HepG2 (cell line): ENCODE measurements around the gene MC1R.

Source experiments
- ATF6 ChIP-seq: sonication (generic); formaldehyde crosslinking; conservative IDR thresholded peaks from 2 replicates; pipeline ENCODE4 v1.4.0; 2020; ENCODE audit warnings: missing genetic modification reagents
- MXI1 ChIP-seq: IDR thresholded peaks from 3 replicates; pipeline ENCODE4 v1.6.1; 2012; ENCODE audit warnings: low read depth, low read length, inconsistent platforms, borderline replicate concordance
- NAIF1 ChIP-seq: sonication (generic); formaldehyde crosslinking; IDR thresholded peaks from 2 replicates; pipeline ENCODE4 v1.5.0; 2020; ENCODE audit warnings: mild to moderate bottlenecking, missing genetic modification reagents, borderline replicate concordance
- POLR2A ChIP-seq, 2 experiments: IDR thresholded peaks; 2 replicates each; pipeline ENCODE4 v1.6.1; 2011; ENCODE audit warnings: low read depth in 2 of 2, low read length in 2 of 2, mild to moderate bottlenecking in 1 of 2, moderate library complexity in 1 of 2; ENCODE audit not compliant: insufficient read depth in 1 of 2
- POLR2AphosphoS5 ChIP-seq: IDR thresholded peaks from 2 replicates; pipeline ENCODE4 v1.6.1; 2012; ENCODE audit warnings: low read depth, low read length
- ZNF160 ChIP-seq: sonication (generic); formaldehyde crosslinking; IDR thresholded peaks from 2 replicates; pipeline ENCODE4 v1.8.0; 2022; ENCODE audit warnings: mild to moderate bottlenecking, inconsistent platforms, missing genetic modification reagents
- ZNF282 ChIP-seq: fragments of 450-650 bp; IDR thresholded peaks from 2 replicates; pipeline ENCODE4 v1.6.1; 2018; ENCODE audit not compliant: partially characterized antibody
- ZNF318 ChIP-seq: sonication (generic); formaldehyde crosslinking; IDR thresholded peaks from 2 replicates; pipeline ENCODE4 v1.4.0; 2020; ENCODE audit warnings: mild to moderate bottlenecking, missing genetic modification reagents

- TF ChIP-seq NAIF1 (CRISPR knock-in tag) (no peak), ZNF282 (no peak), ZNF318 (CRISPR knock-in tag) (peak; percentile 94; the same call in 1 of the 2 replicates), POLR2A (IDR thresholded peaks at IDR 0.05; ENCODE audit: insufficient read depth in 1 of 2, low read depth in 2 of 2, low read length in 2 of 2) (0 out of 4 replicates have a peak, but pooled peaks of 1 of the 2 experiments have one; percentile 44), ZNF160 (CRISPR knock-in tag) (peak; percentile 76; the same call in 1 of the 2 replicates), ATF6 (CRISPR knock-in tag) (no peak), POLR2AphosphoS5 (no peak; the same call in 1 of the 2 replicates), MXI1 (peak; percentile 62; the same call in 1 of the 3 replicates)
Measured at GRCh38 chr16:89915303-89916232, 3.1 kb upstream of the MC1R start.
